NAMALWA (cell line): Measurements from ENCODE around the gene KIRREL3.
A peak's percentile ranks its signal among the peaks of the same experiment; 100 is the strongest.

Experiments
- DNase-seq: peaks from one replicate; pipeline ENCODE4 v3.0.0-alpha.2; 2015; ENCODE audit warnings: low spot score

The KIRREL3 gene

DNA sequence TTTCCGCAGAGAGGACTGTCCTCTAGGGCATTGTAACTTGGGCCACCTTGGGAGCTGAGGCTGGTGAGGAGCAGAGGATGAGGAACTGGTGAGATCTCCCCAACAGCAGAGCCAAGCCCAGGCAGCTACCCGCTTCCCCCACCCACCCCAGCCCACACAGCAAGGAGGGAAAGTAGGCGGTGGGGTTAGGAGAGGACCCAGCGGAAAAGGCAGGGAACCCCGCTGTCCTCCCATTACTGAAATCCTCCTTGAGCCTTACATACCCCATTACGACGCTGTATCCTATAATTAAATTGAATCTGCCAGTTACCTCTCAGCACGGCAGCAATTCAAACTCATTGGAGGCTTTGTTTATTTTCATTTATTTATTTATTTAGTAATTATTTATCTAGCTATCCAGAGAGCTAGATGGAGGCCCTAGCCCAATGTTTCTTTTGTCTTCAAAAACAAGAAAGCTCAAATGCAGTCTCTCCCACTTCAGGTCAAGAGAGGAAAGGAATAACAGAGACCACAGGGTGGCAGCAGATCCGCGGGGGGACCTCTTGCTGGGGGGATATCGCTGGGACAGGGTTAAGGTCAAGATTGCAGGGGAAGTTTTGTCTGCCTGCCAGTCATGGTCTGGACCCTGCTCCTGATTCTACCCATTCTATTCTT lies 427.1 kb downstream of the KIRREL3 start:
- DNase-seq, result peak; percentile 11

DNA sequence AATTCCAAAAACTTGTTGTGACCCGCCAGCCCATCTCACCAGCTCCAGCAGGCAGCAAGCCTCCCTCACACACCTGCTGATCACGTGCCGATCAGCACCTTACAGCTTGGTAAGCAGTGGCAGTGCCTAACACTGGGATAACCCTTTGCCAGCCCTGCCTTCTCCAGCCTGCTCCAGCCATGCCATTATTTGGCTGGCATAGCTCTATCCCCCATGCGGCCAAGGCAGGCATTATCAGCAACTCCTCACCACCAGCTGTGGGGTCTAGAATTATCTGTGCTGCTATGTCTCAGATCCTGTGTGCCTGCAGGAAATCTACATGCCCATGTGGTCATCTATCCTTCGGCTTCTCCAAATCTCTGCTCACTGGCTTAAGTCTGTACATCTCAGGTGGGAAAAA lies 430.1 kb downstream of the KIRREL3 start:
- no peak for DNase-seq

DNA sequence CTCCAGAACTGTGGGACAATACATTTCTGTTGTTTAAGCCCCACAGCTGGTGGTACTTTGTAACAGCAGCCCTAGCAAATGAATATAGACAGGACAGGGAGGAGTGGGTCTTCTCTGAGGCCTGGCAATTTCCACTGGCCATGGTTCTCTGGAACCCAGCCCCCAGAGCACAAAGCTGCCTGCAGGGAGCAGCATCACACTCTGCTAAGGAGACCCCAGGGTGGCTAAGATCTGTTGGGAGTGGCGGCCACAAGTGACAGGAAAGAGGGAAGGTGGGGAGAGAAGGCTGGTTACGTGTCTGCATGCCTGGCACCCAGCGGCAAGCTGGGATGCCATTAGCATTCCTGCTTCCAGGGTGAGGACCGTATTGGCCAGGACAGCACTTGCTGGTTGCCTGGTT lies 433.2 kb downstream of the KIRREL3 start:
- no peak for DNase-seq

DNA sequence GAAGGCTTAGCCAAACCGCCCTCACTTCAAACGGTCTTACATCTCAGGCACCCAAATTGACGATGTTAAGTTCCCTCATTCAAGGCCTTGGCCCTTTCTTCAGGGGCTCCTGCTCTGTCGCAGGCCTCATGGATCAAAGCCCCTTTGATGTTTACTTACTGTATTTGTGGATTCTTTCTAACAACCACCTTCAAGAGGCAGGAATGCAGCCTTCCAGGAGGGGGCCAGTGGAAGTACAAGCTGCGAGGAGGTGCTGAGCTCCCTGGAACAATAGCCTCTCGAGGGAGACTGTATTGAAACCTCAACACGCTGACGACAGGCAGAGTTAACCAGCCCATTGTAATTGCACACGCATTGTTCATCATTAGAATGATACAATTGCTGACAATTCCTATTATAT lies 436.0 kb downstream of the KIRREL3 start:
- no peak for DNase-seq

DNA sequence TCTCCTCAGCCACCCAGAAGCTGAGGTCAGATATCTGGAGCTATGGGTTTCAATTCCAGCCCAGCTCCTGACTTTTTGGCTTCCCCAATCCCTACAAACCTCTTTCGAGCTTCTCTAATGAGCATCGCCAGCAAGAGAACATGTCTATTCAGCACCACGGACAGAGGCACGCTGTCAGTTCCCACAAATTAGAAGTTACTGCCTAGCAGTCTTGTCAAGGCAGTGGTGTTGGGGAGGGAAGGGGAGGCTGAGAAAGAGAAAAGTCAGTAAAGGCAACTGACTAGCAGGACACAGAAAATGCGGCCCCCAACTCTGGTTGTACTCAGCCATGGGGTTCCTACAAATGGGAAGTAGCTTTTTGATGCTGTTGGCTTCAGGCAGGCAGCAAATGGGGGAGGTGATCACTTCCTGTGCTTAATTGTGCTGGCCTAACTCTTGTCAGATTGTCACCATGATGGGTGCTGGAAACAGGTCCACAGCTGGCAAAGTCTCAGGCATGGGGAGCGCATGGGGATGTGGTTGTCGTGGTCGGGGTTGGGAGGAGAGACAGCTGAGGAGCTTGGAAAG lies 439.2 kb downstream of the KIRREL3 start:
- DNase-seq, result peak; percentile 41

DNA sequence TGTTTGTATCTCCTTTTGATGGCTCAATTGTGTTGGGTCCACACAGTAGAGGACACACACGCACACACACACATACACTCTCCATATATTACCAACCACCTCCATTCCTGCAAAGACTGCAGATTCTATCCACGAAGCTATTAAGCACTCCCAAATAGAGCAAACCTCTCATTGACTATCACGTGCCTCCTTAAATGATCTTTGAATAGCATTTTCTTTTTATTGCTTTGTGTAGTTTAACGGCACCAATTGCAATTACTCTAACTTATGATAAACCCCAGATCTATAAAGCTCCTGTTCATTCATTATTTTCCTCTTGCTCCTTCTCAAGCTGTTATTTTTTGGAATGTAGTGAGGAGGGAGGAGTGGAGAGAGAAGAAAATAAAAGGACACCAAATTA lies 440.3 kb downstream of the KIRREL3 start:
- no peak for DNase-seq

DNA sequence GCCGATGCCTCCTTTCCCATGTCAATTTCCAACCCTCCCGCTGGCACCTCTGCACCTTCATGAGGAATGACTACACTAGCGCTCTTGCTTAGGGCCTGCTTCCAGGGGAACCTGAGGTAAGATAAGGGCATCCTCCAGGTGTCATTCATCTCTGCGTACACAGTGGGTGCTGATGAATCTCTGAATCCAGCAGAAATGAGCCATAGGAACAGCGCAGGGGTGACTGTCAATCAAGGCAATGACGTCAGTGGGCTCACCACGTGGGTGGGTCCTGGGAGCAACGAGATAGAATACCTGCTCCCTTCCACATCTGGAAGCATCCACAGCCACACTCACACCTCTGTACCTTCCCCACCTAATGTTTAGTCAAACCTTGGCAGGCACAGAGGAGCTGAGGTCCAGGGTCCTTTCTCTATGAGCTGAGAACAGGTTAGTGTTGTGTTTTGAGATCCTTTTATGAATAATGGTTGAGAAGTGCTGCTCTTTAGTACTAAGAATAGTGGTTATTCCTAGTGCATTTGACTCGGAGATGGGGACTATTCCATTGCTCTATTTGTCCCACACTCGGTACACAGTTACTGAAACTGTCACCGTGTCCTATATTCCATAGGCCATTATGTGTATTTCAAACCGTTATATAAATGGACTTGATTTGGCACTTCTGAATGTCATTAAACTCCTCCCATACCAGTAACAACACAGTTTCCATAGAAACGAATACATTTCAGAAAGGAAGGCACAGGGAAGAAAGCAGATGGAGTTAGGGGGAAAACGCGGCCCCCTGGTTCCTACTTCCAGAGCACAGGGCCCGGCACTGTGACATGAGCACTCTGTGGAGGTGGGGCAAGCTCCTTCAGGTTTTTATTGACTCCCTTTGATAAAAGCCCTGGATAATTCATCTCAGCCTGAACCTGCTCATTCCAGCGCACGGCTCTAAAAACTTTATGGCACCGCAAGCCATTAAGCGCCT lies 451.7 kb downstream of the KIRREL3 start:
- DNase-seq, result no peak

DNA sequence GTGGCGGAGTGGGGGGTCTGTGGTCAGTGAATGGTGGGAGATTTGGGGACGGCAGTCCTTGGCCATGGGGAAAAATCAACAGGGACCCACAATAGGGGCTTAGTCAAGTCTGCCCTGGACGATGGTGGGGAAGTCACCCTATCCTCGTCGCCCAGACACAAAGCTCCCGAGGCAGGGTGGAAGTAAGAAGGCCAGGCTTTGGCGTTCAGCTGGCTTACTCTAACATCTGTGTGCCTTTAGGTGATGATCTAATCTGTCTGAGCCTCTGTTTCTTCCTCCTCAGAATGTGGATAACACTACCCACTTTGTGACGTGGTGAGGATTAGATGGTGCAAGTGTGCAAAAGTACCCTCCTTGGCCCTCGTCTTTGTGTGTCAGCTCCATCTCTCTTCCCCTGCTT lies 452.9 kb downstream of the KIRREL3 start:
- DNase-seq, result no peak

DNA sequence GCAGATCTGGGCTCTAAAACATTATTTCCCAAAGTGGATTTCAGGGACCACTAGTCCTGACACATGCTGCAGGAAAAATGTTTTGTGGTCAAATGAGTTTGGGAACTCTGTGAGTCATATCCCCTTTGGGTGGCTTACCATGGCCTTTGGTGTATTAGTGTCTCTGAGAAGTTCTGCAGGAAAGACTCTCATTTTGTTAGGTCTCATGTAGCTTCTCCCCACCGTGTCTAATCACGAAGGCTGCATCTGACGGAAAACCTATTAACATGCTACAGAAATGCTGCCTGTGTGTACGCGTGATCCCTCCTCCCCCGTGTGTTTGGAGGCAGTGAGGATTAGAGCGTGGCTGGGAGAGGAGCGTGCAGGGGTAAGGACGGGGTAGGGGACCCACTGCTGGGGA lies 453.4 kb downstream of the KIRREL3 start:
- DNase-seq, result no peak

DNA sequence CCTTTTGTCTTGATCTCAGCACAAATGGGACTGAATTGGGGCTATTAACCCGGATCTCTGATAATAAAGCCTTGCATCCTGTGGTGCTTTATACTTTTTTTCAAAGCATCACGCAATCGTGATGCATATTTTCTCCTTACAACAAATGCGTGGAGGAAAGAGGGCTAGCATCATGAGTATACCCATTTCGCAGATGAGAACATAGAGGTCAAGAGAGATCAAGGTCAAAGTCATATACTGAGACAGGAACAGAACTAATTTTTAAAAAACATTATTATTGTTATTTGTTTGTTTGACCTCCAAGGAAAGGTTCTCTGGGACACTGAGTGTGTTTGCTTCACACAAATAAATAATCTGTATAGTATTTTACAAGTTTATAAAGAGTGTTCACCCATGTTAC lies 453.9 kb downstream of the KIRREL3 start:
- no peak for DNase-seq

DNA sequence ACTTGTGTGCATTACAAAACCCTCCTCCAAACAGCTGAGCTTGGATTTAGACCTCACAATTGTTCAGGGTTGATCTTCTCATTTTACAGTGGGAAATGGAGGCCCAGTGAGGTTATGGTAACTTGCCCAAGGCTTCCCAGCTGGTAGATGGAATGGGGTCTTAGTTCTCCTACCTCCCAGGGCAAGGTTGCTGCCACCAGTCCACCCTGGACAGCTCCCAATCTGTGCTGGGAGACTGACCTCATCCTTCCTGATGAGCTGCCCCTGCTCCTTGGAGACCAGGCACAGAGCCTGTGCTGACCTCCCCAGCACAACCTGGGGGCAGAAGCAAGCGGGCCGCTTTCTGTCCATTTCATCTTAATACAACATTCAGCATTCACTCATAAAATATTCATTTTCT lies 454.4 kb downstream of the KIRREL3 start:
- DNase-seq, result no peak

DNA sequence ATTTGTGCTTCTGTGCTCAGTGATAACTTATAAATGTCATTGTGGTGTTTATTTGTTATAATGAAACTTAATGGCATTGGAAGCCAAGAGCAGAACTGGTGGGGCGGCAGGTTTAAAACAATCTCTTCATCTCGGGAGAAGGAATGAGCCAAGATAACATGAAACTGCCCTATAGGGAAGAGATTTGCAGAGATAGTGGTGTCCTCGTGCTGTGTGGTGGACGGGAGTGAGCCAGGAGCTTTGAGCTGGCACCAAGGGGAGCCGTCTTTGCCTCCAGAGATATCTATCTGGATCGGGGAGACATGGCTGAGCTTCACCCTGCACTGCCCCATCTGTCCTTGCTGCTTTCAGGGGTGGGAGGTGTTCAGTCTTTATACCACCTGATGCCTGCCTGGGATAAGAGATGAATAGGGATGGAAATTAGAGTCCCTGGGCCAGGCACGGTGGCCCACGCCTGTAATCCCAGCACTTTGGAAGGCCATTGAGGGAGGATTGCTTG lies 455.5 kb downstream of the KIRREL3 start:
- DNase-seq, result no peak

DNA sequence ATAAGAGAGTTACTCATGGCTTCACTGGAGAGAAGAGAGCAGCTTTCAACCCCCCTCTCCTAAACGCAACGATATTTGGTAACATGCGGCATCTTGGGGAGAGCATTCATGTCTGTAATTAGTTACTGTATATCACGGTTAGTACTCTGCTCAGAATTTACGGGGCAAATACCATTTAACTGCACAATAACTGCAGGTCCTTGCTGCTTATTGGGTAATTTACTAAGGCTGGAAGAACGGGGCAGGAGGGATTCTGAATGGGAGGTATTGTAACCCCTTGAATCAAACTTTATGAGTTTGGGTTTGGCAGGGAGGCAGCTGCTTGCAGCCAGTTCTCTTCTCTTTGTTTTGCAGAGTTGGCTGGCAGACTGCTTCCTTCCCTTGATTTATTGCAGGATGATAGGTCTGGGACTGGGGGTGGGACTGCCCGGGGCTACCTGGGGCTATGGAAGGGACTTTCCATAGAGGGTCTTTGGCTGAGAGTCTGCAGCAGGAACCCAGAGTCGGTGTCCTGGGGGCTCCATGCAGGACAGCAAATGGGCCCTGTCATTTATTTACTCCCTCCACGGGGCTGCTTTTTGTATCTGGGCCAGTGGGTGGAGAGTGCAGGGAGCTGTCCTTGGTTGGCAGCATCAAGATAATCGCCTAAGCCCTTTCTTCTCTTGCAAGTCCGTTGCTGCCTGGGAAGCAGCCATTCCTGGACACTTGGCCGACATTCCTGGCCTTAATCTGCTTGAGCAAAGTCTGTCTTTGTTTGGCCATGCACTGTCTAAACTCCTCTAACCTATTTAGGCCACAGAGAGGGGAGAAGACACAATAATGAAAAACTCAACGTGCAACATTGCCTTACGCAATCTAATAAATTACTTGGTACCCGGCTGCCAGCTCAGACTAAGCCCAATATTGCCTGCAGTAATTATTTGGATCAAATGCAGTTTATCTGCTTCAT lies 456.2 kb downstream of the KIRREL3 start:
- DNase-seq, result no peak

DNA sequence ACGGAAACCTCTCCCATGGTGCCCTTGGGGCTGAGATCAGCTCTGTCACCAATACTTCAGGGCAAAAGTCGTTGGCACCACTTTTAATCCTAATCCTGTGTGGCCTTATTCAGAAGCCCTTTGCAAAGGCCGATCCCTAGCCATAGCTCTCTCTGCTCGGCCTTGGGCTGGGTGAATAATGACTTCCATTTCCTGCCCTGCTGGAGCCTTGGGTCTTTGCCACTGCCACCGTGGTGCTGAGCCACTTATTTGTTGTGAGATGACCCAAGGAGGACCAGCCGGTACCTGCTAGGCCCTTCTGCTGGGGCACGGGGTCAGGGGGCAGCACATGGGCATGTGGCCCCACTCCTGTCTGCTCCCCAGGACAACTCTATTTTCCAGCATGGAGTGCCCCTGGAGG lies 456.9 kb downstream of the KIRREL3 start:
- DNase-seq, result no peak

DNA sequence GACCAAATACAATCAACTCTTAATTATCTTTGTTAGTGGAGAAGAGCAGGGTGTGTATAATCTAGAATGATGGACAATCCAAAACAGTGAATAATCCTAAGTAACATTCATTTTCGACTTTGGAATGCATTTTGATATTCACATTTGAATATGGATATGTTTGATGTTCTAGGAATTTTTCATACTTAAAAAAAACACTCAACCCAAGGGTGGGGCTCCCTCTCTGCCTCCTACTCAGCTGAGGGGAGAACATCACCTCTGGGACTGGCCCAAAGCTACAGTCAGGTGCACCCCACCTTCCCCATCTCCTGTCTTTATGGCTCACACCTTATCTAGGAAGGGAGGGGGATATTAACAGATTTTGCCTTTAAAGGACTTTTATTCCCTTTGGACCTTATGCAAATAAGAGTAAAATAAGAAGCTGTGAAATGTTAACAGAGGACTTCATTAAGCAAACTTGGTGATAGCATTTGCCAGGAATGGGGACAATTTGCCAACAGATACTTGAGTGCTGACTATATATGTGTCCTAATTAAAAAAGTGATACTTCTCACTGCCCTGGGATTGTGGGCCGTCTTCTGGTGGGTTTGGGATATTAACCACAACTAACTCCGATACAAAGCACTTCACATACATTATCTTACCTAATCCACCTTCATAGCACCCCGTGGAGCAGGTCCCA lies 458.1 kb downstream of the KIRREL3 start:
- DNase-seq, result no peak

DNA sequence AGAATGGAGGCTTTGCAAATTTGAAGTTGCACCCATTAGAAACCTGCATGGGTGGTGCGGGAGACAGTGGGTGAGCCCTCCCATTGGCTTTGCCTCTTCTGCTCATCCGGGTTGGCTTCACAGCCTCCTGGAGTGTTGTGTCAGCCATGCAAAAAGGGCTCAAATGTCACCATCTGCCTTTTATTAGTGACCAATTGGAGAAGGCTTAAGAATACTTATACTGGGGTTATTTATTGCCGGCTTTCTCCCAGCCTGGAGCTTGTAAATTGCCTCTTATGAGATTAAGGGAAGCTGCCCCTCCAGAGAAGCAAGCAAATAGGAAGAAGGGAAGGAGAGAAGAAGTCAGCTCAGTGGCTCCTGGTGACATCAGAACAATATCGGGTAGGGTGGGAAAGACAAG lies 462.5 kb downstream of the KIRREL3 start:
- no peak for DNase-seq

DNA sequence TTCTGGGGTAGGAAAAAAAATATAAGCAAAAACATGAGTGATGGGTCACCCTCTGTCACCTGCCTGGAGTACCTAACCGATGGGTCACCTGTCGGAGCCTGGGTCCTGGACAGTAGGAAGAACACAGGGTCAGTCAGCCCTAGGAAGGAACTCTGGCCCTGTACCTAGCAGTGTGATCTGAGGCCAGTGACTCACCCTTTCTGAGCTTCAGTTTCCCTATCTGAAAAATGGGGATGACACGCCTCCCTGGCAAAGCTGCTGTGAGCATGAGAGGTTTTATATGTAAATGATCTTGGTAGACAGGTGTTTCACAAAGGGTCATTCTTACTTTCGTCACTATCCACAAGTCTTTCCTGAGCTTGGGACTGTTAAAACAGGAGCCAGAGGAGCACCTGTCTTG lies 463.1 kb downstream of the KIRREL3 start:
- DNase-seq, result no peak

DNA sequence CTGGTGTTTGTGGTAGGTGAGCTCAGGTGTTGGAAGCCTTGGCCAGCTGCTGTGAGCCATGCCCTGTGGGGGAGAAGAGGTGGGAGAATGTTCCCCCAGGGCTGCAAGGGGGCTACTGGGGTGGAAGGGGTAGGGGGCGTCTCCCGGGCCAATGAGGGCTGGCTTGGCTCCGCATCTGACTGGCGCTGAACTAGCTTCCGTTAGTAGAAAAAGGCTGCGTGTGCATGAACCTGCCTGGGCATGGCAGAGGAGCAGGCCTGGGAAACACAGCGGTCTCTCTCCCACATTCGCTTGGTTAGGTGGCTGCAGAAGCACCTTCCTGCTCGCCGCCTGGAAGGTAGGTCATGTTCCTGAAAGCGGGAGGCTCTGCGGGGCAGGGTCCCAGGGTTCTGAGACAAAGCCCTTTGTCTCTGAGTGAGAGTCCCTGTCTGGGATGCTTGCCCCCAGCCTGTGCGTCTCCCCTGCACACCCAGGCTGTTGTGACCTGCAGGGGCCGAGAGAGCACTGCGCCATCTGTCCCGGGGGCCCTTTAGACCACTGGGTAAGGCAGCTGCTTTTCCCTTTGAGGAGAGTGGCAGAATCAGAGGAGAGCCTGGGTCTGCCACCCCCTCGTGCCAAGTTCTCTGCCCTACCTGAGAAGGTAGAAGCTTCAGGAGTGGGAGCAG lies 466.3 kb downstream of the KIRREL3 start:
- DNase-seq, result no peak

DNA sequence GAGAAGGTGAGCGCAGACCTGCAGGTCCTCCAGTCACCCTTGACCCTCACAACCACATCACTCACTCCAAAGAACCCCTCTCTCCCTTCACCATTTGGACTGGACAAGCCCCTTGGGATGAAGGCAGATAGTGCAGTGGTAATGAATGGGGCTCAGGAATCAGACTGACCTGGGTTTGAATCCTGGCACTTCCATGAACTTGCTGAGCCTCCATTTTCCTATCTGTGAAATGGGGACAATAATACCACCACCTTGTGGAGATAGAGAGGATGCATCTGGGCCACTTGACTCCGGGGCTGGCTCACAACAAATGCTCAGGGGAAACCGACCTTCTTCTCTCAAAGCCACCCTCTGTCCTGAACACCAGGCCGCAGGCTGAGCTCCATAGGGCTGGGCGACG lies 467.0 kb downstream of the KIRREL3 start:
- peak; percentile 5 for DNase-seq

DNA sequence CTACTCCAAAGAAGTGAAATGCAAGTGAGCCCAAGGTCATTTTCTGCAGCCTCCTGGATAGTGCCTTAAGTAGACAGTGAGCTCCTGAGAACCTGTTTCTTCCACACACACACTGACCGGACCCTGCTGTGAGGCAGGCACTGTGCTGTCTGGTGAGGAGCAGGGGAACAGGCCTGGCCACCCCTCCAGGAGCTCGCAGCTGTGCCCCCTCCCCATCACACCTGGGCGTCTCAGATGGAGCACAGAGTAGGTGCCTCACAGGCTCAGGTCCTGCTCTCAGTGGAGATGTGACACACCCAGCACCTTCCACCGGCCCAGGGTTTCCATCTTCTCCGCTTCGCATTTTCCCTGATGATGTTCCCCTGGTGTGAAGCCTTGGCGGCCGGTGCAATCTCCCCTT lies 470.2 kb downstream of the KIRREL3 start:
- no peak for DNase-seq

DNA sequence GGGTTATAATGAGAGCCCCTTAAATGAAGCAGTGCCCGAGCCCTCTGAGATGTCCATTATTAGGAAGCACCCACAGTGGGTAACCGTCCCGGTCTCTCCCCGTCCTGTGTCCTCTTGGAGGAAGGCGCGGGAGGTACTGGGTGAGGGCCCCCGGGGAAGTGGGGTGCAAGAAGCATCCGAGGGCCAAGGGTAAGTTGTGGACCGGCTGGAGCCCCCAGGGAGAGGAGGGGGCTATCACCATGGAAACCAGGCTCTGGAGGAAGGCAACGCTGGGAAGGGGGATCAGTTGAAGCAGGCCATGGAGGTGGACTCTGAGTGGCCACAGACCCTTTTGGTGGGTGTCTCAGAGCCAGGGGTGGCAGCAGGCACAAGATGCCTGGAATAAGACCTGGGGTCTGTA lies 471.5 kb downstream of the KIRREL3 start:
- DNase-seq, result no peak
